Epithelial cell of proximal tubule (primary cell): ENCODE data around the gene SPTBN2. TPM values are rescaled to one million over a fixed set of nuclear protein-coding genes. Genes with fewer than 3 reads are reported as not detected.

ENCODE experiments used
- DNase-seq: peaks from one replicate; pipeline ENCODE4 v3.0.0-alpha.2; 2011; ENCODE audit warnings: low read depth
- H3K4me3 ChIP-seq: 2 replicates; pipeline ENCODE4 v1.5.1; 2011; ENCODE audit warnings: low read depth, mild to moderate bottlenecking, low read length
- CTCF ChIP-seq: conservative IDR thresholded peaks from 2 replicates; pipeline ENCODE4 v1.5.1; 2012; ENCODE audit warnings: low read depth, mild to moderate bottlenecking, low read length
- total RNA-seq: library from RNA; depleted of rRNA; stranded (reverse); fragments of >200 nt; gene quantifications from 2 replicates; pipeline ENCODE4 v1.2.3, GENCODE V29; 2015

The SPTBN2 gene
- total RNA-seq, 1 donor from 2014 or later = 63.9 TPM

GRCh38 chr11:66718320-66718971 is 10.6 kb downstream of the SPTBN2 start:
- DNase-seq = no peak
- H3K4me3 ChIP-seq = no peak overlapping the region
- peak; percentile 36 for TF ChIP-seq CTCF

DNA sequence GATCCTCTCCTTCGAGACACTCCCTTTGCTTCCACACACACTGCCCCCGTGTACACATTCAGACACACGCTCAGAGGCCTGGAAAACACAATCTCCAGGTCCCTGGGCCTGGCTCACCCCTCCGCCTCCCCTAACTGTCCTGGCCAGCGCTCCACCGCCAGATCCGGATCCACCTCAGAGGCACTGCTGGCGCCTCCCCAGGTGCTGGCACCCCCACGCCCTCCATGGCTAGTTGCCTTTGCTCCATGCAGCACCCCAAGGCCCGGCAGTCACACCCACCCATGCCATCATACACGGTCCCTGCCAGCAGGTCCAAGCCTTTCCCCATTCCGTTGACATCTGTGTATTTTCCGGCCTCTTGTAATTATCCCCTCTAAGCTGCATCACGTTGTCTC is 11.1 kb downstream of the SPTBN2 start:
- H3K4me3 ChIP-seq = no peak overlapping the region
- DNase-seq = no peak
- no peak for TF ChIP-seq CTCF

DNA sequence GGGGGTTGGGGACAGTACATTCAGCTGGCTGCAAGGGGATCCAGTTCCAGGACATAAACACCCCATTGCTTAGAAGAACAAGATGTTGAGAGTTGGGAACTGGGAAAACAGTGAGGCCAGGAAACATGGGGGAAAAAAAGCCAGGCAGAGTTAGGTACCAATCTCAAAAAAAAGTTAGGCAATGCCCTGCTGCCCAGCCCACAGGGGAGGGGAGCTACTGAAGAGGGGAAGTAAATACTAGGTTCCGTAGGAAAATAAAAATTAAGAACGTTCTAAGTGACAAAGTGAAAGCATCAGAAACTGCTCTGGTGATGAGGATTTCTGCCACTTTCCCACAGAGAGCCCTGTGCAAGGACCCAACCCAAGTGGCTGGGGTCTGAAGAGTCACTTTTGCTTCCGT is 12.0 kb downstream of the SPTBN2 start:
- no peak for DNase-seq
- TF ChIP-seq CTCF = no peak
- no peak overlapping the region for H3K4me3 ChIP-seq

DNA sequence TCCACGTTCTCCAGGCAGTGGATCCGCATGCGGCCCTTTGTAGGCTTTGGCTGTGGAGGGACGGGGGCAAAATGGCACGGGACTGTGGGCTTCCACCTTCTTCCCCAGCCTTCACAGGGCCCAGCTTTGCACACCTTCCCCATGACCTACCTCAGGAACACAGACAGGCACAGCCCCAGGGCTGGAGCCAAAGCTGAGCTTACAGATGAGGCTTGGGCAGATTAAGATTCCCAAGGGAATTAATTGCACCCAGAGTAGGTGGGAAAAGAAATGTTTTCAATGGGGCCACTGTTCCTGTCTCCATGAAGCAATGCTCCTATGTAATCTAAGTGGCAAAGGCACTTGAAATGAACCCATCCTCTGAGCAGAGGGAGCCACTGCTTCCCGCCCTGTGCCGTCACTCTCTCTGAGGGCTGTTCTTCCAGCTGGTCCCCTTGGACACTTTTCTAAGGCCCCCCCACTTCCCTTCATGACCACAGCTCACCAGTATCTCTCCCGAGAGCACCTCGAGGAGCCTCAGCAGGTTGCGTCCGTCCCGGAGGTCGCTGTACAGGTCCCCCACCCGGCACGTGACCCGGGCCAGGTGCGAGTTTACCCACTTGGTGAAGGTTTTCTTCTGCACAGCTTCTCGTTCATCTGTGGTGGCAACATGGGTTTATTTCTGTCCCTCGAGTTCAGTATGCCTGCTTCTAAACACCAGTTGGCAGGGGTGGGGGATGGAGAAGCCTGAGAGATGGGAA is 13.5 kb downstream of the SPTBN2 start:
- H3K4me3 ChIP-seq = no peak overlapping the region
- TF ChIP-seq CTCF = no peak
- no peak for DNase-seq

- no peak for TF ChIP-seq CTCF
- no peak for DNase-seq
- no peak overlapping the region for H3K4me3 ChIP-seq
Measured at GRCh38 chr11:66713746-66714480, 15.1 kb downstream of the SPTBN2 start.

DNA sequence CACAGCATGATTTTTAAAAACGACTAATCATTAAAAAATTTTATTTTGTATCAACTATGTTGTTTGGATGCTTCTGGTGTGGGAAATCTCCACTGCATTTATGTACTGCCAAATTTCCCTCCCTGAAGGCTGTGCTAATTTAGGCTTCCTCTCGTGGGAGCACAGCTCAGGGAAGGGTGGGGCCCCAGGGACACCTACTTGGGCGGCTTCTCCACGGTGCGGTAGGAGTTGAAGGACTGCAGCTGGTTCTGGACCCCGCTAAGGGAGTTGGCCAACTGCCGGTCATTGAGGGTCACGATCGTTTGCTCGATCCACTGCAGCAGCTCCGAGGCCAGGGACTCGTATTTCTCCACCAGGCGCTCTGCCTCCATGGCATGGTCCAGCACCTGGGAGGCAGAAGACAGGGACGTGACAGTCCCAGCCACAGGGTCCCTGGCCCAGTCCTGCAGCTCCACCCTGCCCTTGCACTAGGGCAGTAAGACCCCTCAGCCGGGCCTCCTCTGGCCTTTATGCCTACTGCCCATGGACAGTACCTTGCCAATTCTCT is 18.6 kb downstream of the SPTBN2 start:
- H3K4me3 ChIP-seq = no peak overlapping the region
- no peak for DNase-seq
- no peak for TF ChIP-seq CTCF
